ENCODE measurements around the gene KDM5A. TPM values are rescaled to one million over a fixed set of nuclear protein-coding genes. Genes with fewer than 3 reads are reported as not detected.

KDM5A gene
- total RNA-seq, 4 donors from 2014 or later, result 55.6 to 80.6 (median 57.2) TPM

DNA sequence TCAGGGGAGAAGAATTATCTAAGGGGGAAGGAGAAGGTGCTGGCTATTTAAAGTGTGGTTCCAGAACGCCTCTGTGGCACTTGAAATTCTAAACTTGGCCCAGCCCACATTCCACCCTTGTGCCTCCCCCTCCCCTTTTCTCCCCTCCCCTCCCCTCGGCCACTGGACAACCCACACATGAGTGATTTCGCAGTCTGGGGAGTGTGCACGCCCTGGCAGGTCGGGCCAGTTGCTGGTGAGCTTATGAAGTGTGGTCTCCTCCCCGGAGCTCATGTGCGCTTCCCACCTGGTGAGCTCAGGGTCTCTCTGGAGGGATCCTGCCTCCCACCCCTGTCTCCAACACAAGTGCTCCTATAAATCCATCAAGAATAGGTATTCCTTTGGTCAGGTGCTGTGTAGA, 126.3 kb downstream of the KDM5A start, which contains the start of gene SLC6A13:
Gene SLC6A13 (minus strand): TSS at position 20 of the 400 bp plus-strand sequence. CDS start 2,784 bp downstream, outside the sequence.
- TF ChIP-seq, protein P1, sequence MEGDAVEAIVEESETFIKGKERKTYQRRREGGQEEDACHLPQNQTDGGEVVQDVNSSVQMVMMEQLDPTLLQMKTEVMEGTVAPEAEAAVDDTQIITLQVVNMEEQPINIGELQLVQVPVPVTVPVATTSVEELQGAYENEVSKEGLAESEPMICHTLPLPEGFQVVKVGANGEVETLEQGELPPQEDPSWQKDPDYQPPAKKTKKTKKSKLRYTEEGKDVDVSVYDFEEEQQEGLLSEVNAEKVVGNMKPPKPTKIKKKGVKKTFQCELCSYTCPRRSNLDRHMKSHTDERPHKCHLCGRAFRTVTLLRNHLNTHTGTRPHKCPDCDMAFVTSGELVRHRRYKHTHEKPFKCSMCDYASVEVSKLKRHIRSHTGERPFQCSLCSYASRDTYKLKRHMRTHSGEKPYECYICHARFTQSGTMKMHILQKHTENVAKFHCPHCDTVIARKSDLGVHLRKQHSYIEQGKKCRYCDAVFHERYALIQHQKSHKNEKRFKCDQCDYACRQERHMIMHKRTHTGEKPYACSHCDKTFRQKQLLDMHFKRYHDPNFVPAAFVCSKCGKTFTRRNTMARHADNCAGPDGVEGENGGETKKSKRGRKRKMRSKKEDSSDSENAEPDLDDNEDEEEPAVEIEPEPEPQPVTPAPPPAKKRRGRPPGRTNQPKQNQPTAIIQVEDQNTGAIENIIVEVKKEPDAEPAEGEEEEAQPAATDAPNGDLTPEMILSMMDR (IDR thresholded peaks at IDR 0.05; ENCODE audit: low read depth), result no peak

DNA sequence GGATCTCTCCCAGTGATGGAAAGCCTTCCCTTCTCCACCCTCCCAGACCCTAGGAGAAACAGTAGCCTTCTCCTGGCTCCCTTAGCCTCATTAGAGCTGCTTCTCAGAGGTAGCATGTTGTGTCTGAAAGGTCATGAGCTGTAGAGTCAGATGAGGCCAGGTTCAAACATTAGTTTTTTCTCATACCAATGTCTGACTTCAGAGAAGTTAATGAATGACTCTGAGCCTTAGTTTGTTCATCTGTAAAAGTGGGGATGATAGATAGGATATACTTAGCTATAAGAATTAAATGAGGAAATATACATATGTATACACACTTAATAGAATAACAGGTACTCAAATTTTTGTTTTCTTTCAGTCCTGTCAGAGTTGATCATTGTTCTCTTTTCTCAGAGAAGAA, 127.0 kb downstream of the KDM5A start:
- TF ChIP-seq, protein P1 (IDR thresholded peaks at IDR 0.05; ENCODE audit: low read depth), result no peak

DNA sequence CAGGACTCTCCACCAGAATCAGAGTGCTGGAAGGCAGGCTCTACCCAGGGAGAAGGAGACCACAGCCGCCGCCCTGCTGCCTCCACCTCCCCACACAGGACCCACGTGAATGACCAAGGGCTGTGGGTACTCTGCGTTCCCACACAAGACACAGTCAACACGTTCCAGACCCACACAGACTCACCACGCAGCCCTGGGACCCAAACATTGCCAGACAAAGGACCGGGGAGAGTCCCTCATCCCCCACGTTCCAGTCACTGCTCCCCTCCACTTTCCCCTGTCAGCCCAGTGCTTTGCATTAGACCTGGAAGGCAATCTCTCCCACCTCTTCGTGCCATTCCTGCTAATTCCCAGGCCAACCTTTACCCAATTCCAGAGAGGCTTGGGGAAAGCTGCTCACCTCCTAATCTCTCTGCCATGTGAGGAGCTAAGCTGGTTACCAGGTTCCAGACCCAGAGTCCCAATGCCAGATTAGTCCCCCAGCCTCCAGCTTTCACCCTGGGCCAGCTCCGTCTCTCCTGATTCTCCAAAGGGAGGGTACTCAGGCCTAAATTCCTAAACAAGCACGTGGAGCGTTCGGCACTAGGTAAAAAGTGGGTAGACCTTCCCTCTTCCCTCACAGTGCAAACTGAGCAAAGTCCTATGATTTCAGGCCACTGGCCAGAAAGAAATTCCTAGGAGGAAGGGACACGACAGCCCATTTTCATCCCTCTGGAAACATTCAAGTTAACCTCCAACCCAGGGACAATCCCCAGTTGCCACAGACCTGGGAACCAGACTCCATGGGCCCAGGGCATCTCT, 131.4 kb downstream of the KDM5A start:
- TF ChIP-seq, protein P1 (IDR thresholded peaks at IDR 0.05; ENCODE audit: low read depth), result no peak

DNA sequence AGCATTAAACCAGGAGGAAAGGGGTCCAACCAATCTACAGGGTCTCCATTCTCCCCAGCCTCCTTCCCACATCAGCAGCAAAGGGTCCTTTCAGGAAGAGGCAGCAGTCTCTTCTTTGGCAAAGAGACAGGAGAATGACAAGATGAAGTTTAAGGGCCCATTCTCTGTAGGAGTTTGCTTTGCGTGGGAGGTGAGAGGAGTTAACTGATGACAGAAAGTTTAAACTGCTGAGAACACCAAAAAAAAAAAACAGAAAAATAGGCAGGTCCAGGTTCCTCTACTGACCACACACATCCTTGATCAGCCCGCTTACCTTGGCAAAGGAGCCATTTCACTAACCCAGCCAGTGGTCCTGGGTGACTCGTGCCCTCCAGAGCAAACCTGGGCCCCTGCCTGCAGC, 132.2 kb downstream of the KDM5A start:
- TF ChIP-seq, protein P1 (IDR thresholded peaks at IDR 0.05; ENCODE audit: low read depth), result no peak

DNA sequence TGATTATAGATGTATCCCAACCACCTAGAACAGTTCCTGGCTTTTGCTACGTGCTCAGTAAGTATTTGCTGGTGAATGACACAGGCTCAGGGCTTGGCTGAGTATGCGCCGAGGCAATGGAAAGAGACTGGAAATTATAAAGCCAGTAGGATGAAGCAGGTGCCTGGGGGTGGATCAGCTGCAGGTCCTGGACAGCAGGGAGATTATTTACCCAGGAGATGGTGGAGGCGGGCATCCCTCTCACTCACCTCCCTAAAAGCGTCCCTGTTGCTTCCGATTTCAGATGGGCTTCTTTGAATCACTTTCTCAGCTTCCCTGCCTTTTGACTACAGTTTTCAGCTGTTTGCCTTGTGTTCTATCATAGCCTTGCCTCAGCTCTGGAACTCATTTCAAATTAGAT, 132.9 kb downstream of the KDM5A start:
- TF ChIP-seq, protein P1 (IDR thresholded peaks at IDR 0.05; ENCODE audit: low read depth), result no peak

DNA sequence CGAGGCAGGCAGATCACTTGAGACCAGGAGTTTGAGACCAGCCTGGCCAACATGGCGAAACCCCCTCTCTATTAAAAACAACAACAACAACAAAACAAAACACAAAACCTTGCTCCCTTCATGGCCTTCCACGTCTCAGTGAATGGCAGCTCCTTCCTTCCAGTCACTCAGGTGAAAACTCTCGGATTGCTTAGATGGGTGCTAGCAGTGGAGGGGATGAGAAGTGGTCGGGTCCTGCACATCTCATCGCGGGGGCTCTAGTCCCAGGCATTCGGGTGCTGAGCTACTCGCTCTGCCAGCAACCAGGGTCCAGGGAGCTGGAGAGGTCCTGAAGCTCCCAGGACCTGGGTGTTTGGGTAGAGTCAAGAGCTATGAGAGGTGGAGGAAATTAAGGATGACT, 134.2 kb downstream of the KDM5A start:
- TF ChIP-seq, protein P1 (IDR thresholded peaks at IDR 0.05; ENCODE audit: low read depth), result no peak

DNA sequence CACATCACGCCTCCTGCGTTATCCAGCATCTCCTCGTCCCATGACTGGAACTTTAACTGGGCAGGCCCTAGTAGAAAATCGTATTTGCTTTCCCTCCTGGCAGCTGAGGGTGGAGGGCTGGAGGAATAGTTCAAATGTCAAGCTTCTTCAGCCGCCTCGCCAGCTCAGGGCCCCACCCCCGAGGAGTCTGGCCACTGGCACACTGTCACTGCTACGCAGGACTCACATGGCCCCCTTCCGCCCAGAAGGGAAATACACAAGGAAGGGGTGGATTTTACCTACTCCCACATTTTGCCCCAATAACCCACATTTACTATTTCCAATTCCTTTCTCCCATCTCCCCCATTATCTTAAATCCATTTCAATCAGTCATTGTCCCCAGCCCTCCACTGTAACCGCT, 135.1 kb downstream of the KDM5A start:
- TF ChIP-seq, protein P1 (IDR thresholded peaks at IDR 0.05; ENCODE audit: low read depth), result no peak
